LNCAP (cell line): ENCODE results near the gene OSBPL6.

Experiments used
- CTCF ChIP-seq: fragments of 450-650 bp; IDR thresholded peaks from 2 replicates; pipeline ENCODE4 v1.5.1; 2017; ENCODE audit warnings: mild to moderate bottlenecking

The OSBPL6 gene

GRCh38 chr2:178297091-178297411, 102.7 kb downstream of the OSBPL6 start:
- no peak for TF ChIP-seq CTCF

- no peak for TF ChIP-seq CTCF
Measured at GRCh38 chr2:178298785-178299212, 104.5 kb downstream of the OSBPL6 start.

GRCh38 chr2:178301649-178302238, 107.4 kb downstream of the OSBPL6 start:
- TF ChIP-seq CTCF: no peak

- TF ChIP-seq CTCF: no peak
Measured at GRCh38 chr2:178304333-178304732, 110.0 kb downstream of the OSBPL6 start.

- TF ChIP-seq CTCF: peak; percentile 64
Measured at GRCh38 chr2:178306352-178307073, 112.2 kb downstream of the OSBPL6 start.

GRCh38 chr2:178307650-178308049, 113.3 kb downstream of the OSBPL6 start:
- no peak for TF ChIP-seq CTCF

GRCh38 chr2:178309541-178309940, 115.2 kb downstream of the OSBPL6 start:
- no peak for TF ChIP-seq CTCF
